ENCODE results near the gene EVA1A. TPM values are rescaled to one million over a fixed set of nuclear protein-coding genes. Genes with fewer than 3 reads are reported as not detected.

The EVA1A gene
- total RNA-seq, 1 experiment from 2014 or later: 0.21 TPM

GRCh38 chr2:75493230-75493629 is 67.5 kb downstream of the EVA1A start:
- TF ChIP-seq SIN3A (IDR thresholded peaks at IDR 0.05; ENCODE audit: borderline replicate concordance, insufficient read depth, low read depth, low read length): no peak
- TF ChIP-seq CTCF (IDR thresholded peaks at IDR 0.05): no peak
- no peak for TF ChIP-seq TCF7L2 (IDR thresholded peaks at IDR 0.05; ENCODE audit: low read depth, low read length)
- no peak for TF ChIP-seq POLR2AphosphoS5 (IDR thresholded peaks at IDR 0.05; ENCODE audit: low read depth, low read length)
- no peak for TF ChIP-seq REST (IDR thresholded peaks at IDR 0.05; ENCODE audit: insufficient read depth in 1 of 2, low read depth in 2 of 2, low read length in 1 of 2)
- Histone ChIP-seq H3K27me3 (ENCODE audit: control insufficient read depth, insufficient read depth, low read length) (no peaks in the 10 kb centered on the region), H3K4me1 (ENCODE audit: control insufficient read depth, insufficient read depth, low read length) (no peaks in the 10 kb centered on the region), H3K9me3 (ENCODE audit: control insufficient read depth, insufficient read depth, low read depth, low read length) (no peaks in the 10 kb centered on the region), H3K27ac (ENCODE audit: low read length) (no peak overlapping the region), H3K4me3 (ENCODE audit: low read depth in 2 of 2, low read length in 2 of 2) (no peak overlapping the region), H3K36me3 (ENCODE audit: control insufficient read depth, insufficient read depth, low read length) (no peaks in the 10 kb centered on the region)
- DNase-seq (ENCODE audit: low read depth, low spot score) (no peak), ATAC-seq (no peak)
- intact Hi-C loops (cut with micrococcal nuclease; ENCODE audit: unreplicated experiment) (no loop called here), in situ Hi-C loops (cut with HindIII; ENCODE audit: low pct_unique_long_range_greater_than_20kb, low sequenced_read_pairs) (no loop called here)
- ChIA-PET CTCF (no interaction called here), POLR2A (no interaction called here)
- BruUV-seq (replicated peaks): no TSS peak

GRCh38 chr2:75491129-75491753 is 69.5 kb downstream of the EVA1A start:
- POLR2A ChIA-PET: no interaction called here
- no peaks in the 10 kb centered on the region for H3K36me3 ChIP-seq (ENCODE audit: control insufficient read depth, insufficient read depth, low read length)

More at GRCh38 chr2:75491129-75491753, 69.5 kb downstream of the EVA1A start:
- H3K4me3 ChIP-seq (ENCODE audit: low read depth in 2 of 2, low read length in 2 of 2): no peak overlapping the region
- no peaks in the 10 kb centered on the region for H3K9me3 ChIP-seq (ENCODE audit: control insufficient read depth, insufficient read depth, low read depth, low read length)
- intact Hi-C loops (cut with micrococcal nuclease; ENCODE audit: unreplicated experiment) (no loop called here), in situ Hi-C loops (cut with HindIII; ENCODE audit: low pct_unique_long_range_greater_than_20kb, low sequenced_read_pairs) (no loop called here)
- TF ChIP-seq REST (IDR thresholded peaks at IDR 0.05; ENCODE audit: insufficient read depth in 1 of 2, low read depth in 2 of 2, low read length in 1 of 2) (no peak), SIN3A (IDR thresholded peaks at IDR 0.05; ENCODE audit: borderline replicate concordance, insufficient read depth, low read depth, low read length) (no peak), TCF7L2 (IDR thresholded peaks at IDR 0.05; ENCODE audit: low read depth, low read length) (no peak), POLR2AphosphoS5 (IDR thresholded peaks at IDR 0.05; ENCODE audit: low read depth, low read length) (no peak), CTCF (IDR thresholded peaks at IDR 0.05) (no peak)
- H3K27me3 ChIP-seq (ENCODE audit: control insufficient read depth, insufficient read depth, low read length): no peaks in the 10 kb centered on the region
- H3K4me1 ChIP-seq (ENCODE audit: control insufficient read depth, insufficient read depth, low read length): no peaks in the 10 kb centered on the region
- DNase-seq (ENCODE audit: low read depth, low spot score) (no peak), ATAC-seq (no peak)
- no peak overlapping the region for H3K27ac ChIP-seq (ENCODE audit: low read length)
- CTCF ChIA-PET: no interaction called here
- BruUV-seq (replicated peaks): no TSS peak

All from Panc1 (cell line).